NCI-H2029 (cell line): Measurements from ENCODE around the gene CEPT1.

Experiments
- DNase-seq: peaks from one replicate; lab custom pipeline; 2025; lab: John Stamatoyannopoulos, UW

Gene CEPT1

DNA sequence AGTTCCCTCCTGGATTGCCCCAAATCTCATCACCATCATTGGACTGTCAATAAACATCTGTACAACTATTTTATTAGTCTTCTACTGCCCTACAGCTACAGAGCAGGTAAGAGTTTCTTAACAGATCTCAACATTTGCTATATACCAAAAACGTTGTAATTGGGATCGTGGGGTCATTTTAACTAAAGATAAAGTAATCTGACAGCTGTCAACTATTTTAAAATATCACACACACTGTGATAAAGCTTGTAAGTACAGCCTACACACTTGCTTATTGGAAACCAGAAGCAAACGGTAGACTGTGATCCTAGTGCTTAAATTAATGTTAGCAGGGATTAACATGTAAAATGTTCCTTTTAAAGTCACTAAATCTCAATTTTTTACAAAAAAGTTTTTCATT lies 7.9 kb downstream of the CEPT1 start:
- DNase-seq, result no peak

DNA sequence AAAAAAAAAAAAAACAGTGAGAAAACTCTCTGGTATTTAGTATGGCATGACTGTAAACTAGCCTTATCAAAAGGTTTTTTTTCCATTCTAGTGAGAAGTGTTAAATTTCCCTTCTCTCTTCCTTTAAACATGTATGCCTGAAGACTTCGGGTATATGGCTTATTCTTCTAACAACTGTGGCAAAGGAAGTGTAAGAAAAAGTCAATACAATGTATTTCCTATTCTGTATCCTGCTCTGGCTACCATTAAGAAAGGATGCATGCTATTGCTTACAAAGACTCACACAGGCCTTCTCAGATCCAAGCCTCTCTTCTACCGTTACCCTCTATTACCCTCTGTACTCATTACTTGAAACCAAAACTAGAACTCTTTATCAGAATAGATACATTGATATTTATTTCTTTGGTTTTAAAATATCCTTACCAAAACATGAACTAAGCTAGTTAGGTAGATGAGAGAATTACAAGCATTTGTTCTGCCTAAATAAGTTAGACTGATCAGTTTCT lies 8.4 kb downstream of the CEPT1 start:
- no peak for DNase-seq

DNA sequence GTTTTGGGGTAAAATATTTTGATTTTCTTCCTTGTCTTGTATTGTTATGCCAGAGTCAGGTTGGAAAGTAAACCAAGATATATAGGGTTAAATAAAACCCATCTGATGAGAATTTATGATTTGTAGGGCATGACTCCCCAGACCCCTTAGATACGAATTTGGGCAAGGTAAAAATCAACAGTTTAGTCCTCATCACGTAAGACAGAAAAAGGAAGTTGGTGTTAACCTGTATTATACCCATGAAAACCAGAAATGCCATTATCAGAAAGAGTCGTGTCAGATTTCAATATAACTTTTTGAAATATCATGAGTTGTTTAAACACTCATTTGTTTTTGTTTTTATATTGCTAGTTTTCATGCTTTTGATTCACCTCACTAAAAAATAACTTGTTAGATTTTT lies 11.8 kb downstream of the CEPT1 start:
- no peak for DNase-seq

DNA sequence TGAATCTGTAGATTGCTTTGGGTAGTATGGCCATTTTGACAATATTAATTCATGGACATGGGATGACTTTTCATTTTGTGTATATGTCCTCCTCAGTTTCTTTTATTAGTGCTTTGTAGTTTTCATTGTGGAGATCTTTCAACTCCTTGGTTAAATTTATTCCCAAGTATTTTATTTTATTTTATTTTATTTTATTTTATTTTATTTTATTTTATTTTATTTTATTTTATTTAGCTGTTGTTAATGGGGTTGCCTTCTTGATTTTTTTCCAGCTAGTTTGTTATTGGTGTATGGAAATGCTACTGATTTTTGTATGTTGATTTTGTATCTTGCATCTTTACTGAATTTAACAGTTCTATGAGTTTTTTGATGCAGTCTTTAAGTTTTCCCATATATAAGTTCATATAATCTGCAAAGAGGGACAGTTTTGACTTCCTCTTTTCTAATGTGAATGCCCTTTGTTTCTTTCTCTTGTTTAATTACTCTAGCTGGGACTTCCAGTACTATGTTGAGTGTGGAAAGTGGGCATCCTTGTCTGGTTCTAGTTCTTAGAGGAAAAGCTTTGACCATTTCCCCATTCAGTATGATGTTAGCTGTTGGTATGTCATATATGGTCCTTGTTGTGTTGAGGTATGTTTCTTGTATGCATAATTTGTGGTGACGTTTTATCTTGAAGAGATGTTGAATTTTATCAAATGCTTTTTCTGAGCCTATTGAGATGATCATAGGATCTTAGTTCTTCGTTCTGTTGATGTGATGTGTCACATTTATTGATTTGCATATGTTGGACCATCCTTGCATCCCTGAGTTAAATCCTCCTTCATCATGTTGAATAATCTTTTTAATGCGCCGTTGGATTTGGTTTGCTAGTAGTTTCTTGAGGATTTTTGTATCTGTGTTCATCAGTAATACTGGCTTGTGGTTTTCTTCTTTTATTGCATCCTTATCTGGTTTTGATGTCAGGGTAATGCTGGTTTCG lies 14.3 kb downstream of the CEPT1 start:
- DNase-seq, result no peak

- DNase-seq, result no peak
Observed at GRCh38 chr1:111157431-111157830, 17.4 kb downstream of the CEPT1 start.

DNA sequence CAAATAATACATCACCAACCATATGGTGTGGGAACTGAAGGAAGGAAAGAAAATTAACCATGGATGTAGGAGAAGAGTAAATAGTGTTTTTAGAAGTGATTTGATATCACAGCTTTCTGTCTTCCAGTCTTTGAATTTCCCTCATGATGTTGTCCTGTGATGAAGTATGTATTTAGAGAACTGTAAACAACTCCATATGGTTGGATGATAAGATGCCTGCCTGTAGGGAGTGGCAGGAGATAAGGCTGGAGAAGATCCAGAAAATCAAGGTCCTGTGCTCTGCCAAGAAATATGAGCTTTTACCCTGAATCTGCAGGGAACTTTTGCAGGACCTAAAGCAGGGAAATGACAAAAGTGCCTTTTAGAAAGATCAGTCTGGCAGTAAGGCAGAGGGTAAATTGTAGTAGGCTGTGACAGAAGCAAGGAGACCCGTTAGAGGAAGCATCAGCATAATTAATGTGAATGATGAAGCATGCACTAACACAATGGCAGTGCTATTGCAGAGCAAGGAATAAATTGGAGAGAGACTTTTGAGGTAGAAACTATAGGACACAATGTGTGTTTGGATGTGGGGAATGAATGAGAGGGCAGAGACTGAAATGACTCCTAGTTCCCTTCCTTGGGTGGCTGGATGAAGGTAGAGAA lies 21.9 kb downstream of the CEPT1 start:
- DNase-seq, result peak; percentile 3

- DNase-seq, result no peak
Observed at GRCh38 chr1:111162488-111162880, 22.5 kb downstream of the CEPT1 start.

- no peak for DNase-seq
Observed at GRCh38 chr1:111163363-111163762, 23.3 kb downstream of the CEPT1 start.

DNA sequence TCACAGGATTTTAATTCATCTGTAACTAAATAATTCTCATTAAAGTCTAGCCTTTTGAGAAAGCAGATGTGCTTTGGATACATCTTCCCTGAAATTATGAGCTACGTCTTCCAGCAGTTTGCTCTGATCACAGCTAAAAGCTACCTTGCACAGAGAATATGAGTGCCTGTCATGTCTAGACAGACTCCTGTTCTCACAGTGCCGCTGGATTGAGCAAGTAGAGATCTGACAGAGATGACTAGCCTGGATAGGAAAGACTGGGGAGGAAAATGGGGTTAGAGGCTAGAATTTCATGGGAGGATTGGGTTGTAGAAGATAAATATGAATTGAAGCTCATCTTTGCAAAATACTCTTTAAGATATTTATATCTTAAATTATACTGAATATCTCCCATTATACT lies 24.1 kb downstream of the CEPT1 start:
- DNase-seq, result no peak

DNA sequence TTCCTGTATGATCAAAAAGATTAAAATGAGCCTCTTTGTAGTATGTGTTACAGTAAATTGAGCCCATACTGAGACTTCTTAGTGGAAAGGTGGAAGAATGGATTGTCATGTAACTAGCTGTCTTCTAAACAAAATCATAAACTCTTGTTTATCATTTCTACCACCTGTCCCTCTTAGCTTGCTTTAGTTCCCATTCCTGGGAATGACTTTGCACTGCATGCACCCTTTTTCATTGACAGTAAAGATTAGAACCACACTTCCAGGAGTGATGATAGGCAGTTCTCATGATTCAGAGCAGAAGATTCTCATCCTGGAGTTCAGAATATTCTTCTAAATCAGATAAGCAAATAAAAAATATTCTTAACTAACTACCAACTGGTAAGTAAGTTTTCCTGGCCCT lies 32.4 kb downstream of the CEPT1 start:
- DNase-seq, result no peak

DNA sequence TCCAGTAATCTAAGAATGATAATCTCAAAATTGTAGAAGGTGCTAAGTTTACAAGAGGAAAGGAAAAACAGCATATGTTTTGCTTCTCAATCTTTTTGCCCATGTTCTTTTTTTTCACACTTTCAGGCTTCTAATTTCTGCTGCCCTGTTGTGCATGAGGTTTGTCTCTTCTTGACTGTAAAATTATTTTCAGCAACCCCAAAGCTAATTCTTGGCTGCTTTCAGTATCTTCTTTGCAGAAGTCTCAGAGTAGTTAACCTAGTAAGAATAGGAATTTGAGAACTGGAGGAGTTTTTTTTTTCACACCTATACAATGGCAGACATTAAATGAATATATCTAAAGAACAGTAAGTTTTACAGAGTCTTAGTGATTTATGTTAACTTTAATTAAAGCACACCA lies 34.0 kb downstream of the CEPT1 start:
- no peak for DNase-seq

GRCh38 chr1:111175349-111175748 lies 35.3 kb downstream of the CEPT1 start:
- no peak for DNase-seq

DNA sequence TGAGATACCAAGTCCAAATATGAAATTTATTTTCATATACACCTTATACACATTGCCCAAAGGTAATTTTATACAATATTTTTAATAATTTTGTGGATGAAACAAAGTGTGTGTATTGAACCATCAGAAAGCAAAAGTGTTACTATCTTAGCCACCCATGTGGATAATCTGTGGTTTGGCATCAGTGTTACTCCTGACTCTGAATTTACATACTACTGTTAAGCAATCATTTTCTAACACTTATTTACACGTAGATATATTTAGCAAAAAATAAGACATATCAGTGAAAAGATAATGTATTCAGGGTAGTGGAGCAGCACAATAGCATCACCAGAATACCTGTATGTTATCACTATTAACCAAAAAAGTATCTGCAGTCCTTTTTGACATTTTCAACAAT lies 36.7 kb downstream of the CEPT1 start:
- no peak for DNase-seq

DNA sequence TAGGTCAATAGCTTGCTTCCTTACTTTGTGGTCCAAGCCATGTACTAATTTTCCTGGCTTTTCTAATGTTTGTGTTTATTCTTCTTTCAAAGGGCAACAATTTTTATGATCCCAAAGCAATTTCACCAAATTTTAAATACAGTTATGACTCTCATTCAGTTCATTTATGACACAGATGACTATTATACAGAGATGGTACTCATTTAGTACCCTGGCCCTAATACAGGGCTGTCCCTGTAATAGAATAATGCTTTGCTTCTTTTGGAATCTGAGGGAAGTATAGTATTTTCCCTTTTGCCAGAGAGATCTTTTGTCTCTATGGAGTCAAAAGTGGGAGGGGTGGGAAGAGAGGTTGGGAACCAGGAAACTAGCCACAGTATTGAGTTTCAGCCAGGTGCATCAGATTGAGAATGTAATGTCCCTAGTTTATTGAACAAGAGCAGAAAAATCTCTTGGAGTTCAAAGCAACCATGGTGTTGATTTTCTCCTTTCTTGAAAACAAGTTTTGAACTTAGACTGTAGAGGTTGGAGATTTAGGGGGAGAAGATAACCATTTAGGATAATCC lies 40.0 kb downstream of the CEPT1 start:
- peak; percentile 5 for DNase-seq

- DNase-seq, result no peak
Observed at GRCh38 chr1:111182052-111182451, 42.0 kb downstream of the CEPT1 start.

GRCh38 chr1:111183308-111184069 lies 43.5 kb downstream of the CEPT1 start:
- DNase-seq, result no peak

DNA sequence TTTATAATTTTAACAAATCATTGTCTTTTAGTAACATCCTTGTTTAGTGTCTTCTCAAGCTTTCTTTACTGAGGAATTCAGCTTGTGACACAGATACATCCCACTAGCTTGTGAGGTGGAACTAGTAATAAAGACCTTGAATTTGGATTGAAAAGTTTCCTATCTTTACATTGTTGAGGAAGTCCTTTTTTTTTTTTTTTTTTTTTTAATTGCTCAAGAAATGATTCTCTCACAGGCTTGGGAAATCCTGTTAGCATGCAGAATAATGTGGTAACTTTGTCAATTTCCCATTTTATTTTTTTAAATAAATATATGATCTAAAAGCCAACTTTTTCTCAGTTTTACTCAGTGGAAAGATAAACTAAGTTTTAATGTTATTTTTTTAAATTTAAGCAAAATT lies 44.6 kb downstream of the CEPT1 start:
- no peak for DNase-seq

DNA sequence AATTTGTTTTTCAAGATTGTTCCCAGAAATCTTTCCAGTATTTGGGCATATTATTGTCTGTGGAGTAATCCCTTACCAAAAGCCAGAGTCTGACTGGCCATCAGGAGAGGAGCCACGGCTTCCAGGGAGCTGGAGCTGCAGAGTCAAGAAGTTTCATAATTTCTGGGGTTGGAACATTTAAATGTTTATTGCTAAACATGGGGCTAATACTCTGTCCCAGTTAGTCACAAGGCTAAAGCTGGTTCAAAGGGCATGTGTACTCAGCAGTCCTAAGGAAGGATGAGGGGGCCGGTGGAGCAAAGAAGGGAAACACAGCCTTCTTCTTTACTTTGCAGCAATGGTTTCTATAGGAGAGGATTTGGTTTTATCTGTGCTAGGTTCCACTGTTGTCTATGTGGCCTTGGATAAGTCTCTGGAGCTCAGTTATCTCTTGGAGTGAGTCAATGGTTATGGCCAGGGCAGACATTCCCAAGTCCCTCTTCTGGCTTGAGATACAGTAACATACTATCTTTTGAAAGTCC lies 51.0 kb downstream of the CEPT1 start:
- DNase-seq, result no peak

DNA sequence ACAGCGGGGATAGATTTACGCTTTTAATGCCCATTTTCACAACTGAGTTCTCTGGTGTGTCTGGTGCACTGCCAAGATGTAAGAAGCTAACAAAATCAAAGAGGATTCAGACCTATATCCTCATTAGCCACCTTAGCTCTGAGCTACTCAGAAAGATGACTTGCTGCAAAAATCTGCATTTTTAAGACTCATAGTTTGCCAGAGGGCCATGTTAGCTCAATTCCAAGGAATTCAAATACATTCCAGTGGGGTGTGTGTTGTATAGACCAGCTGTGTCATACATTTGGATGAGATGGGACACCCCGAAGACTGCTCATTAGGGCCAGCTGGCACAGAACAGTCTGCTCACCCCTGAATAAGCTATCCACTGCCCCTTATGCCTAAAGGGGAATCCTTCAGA lies 51.5 kb downstream of the CEPT1 start:
- DNase-seq, result no peak

DNA sequence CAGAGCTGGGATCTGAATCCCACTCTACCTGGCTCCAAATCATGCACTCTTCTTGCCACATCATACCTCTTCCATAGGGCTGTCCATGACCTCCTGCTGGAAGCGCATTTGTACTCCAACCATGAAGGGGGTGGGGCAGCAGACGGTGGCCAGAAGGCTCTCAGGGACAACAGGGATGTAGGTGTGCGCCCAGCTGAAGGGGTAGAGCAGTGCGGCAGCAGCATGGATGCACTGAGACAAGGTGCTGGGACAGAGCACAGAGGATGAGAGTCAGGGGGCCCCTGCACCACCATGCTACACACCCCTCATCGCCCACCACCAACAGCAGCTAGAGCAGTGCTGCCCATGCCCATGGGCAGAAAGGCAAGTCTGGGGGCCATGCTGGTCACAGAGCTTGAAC lies 52.1 kb downstream of the CEPT1 start:
- no peak for DNase-seq

DNA sequence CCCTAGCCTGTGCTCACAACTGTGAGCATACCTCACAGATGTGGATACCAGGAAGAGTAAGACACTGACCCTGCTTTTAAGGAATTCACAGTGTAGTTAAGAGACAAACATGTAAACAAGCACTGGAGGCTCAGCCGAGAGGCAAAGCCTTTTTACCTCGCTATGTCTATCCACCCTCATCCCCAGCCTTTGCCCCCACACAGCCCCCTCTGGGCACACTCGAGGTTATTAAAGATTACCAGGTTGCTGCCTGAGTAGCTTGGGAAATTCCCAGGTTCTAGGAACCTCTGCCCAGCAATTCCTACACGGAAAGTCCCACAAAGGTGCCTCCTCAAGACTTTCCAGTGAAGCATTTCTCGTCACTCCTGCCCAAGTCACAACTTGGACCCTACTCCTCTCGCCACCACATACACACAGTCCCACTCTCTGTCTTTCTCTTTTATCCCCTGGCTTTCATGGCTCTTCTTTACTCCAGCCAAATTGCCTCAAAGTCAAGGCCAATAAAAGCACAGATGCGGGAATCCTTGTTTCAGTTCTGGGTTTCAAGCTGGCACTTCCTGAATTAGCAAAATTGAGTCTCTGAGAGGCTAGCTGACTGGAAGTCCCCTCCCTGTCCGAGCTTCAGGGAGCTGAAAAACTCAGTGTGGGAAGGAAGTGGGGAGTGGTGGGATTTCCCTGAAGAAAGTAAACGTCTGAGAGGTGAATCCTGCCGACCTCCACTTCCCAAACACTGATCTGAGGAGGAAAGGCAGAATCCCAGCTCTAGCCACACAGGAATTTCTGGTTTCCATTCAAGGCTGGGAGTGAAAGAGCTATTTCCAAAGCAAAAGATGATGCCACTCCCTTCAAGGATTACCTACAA lies 52.9 kb downstream of the CEPT1 start:
- DNase-seq, result no peak
